ENCODE results near the gene SIM1.

SIM1 gene

GRCh38 chr6:100433726-100434435 lies 30.8 kb downstream of the SIM1 start:
- Histone ChIP-seq H3K27ac (replicated peaks) (no peak overlapping the region), H3K27me3 (ENCODE audit: insufficient read depth, poor library complexity, severe bottlenecking) (no peaks in the 10 kb centered on the region), H3K4me3 (replicated peaks; ENCODE audit: insufficient read depth, low read length) (no peak overlapping the region)
- no peak for TF ChIP-seq SPI1 (IDR thresholded peaks at IDR 0.05; ENCODE audit: borderline replicate concordance, low read depth)
- TF ChIP-seq GABPA (IDR thresholded peaks at IDR 0.05; ENCODE audit: low read depth), result no peak
- DNase-seq (ENCODE audit: low read depth in 1 of 2, low spot score in 1 of 2), result no peak

GRCh38 chr6:100432136-100432535 lies 32.6 kb downstream of the SIM1 start:
- Histone ChIP-seq H3K27me3 (ENCODE audit: insufficient read depth, poor library complexity, severe bottlenecking) (no peaks in the 10 kb centered on the region), H3K27ac (replicated peaks) (no peak overlapping the region), H3K4me3 (replicated peaks; ENCODE audit: insufficient read depth, low read length) (no peak overlapping the region)
- DNase-seq (ENCODE audit: low read depth in 1 of 2, low spot score in 1 of 2), result no peak
- TF ChIP-seq GABPA (IDR thresholded peaks at IDR 0.05; ENCODE audit: low read depth) (no peak), SPI1 (IDR thresholded peaks at IDR 0.05; ENCODE audit: borderline replicate concordance, low read depth) (no peak), POLR2AphosphoS5 (IDR thresholded peaks at IDR 0.05; ENCODE audit: low read depth) (no peak), CTCF (IDR thresholded peaks at IDR 0.05; ENCODE audit: insufficient read depth, low read length) (no peak), REST (IDR thresholded peaks at IDR 0.05; ENCODE audit: insufficient replicate concordance, low read depth) (no peak)

GRCh38 chr6:100430962-100431361 lies 33.8 kb downstream of the SIM1 start:
- TF ChIP-seq CTCF (IDR thresholded peaks at IDR 0.05; ENCODE audit: insufficient read depth, low read length) (no peak), REST (IDR thresholded peaks at IDR 0.05; ENCODE audit: insufficient replicate concordance, low read depth) (no peak), POLR2AphosphoS5 (IDR thresholded peaks at IDR 0.05; ENCODE audit: low read depth) (no peak), GABPA (IDR thresholded peaks at IDR 0.05; ENCODE audit: low read depth) (no peak), SPI1 (IDR thresholded peaks at IDR 0.05; ENCODE audit: borderline replicate concordance, low read depth) (no peak)
- H3K4me3 ChIP-seq (replicated peaks; ENCODE audit: insufficient read depth, low read length), result no peak overlapping the region
- DNase-seq (ENCODE audit: low read depth in 1 of 2, low spot score in 1 of 2), result no peak
- H3K27me3 ChIP-seq (ENCODE audit: insufficient read depth, poor library complexity, severe bottlenecking), result no peaks in the 10 kb centered on the region
- no peak overlapping the region for H3K27ac ChIP-seq (replicated peaks)

- no peak overlapping the region for H3K4me3 ChIP-seq (replicated peaks; ENCODE audit: insufficient read depth, low read length)
- DNase-seq (ENCODE audit: low read depth in 1 of 2, low spot score in 1 of 2), result no peak
- H3K27ac ChIP-seq (replicated peaks), result no peak overlapping the region
- no peaks in the 10 kb centered on the region for H3K27me3 ChIP-seq (ENCODE audit: insufficient read depth, poor library complexity, severe bottlenecking)
- no peak for TF ChIP-seq CTCF (IDR thresholded peaks at IDR 0.05; ENCODE audit: insufficient read depth, low read length)
- TF ChIP-seq GABPA (IDR thresholded peaks at IDR 0.05; ENCODE audit: low read depth), result no peak
- TF ChIP-seq SPI1 (IDR thresholded peaks at IDR 0.05; ENCODE audit: borderline replicate concordance, low read depth), result no peak
- TF ChIP-seq POLR2AphosphoS5 (IDR thresholded peaks at IDR 0.05; ENCODE audit: low read depth), result no peak
- TF ChIP-seq REST (IDR thresholded peaks at IDR 0.05; ENCODE audit: insufficient replicate concordance, low read depth), result no peak
These were observed 37.3 kb downstream of the SIM1 start for GRCh38 chr6:100427452-100427851.

Data from HL-60 (cell line).